GM12892 (cell line): ENCODE results near the gene COL23A1.

ENCODE experiments used
- POLR2A ChIP-seq: IDR thresholded peaks from 2 replicates; pipeline ENCODE4 v1.6.1; 2011; ENCODE audit warnings: low read depth, low read length, control low read depth
- POLR2AphosphoS5 ChIP-seq: IDR thresholded peaks from 2 replicates; pipeline ENCODE4 v1.6.1; 2011; ENCODE audit warnings: low read depth, low read length, control low read depth

GRCh38 chr5:178389796-178390195 lies 200.4 kb downstream of the COL23A1 start:
- TF ChIP-seq POLR2A (no peak), POLR2AphosphoS5 (no peak)
